Measurements from ENCODE around the gene PCLO.
"Not testable (repeated sequence)": the region's sequence is repeated elsewhere in the genome, so short reads cannot be mapped to it uniquely, and the experiment has no call there.

Gene PCLO

GRCh38 chr7:82965088-82966036, 197.3 kb downstream of the PCLO start:
- DNase-seq (ENCODE audit: low read depth, low spot score) = no peak

DNA sequence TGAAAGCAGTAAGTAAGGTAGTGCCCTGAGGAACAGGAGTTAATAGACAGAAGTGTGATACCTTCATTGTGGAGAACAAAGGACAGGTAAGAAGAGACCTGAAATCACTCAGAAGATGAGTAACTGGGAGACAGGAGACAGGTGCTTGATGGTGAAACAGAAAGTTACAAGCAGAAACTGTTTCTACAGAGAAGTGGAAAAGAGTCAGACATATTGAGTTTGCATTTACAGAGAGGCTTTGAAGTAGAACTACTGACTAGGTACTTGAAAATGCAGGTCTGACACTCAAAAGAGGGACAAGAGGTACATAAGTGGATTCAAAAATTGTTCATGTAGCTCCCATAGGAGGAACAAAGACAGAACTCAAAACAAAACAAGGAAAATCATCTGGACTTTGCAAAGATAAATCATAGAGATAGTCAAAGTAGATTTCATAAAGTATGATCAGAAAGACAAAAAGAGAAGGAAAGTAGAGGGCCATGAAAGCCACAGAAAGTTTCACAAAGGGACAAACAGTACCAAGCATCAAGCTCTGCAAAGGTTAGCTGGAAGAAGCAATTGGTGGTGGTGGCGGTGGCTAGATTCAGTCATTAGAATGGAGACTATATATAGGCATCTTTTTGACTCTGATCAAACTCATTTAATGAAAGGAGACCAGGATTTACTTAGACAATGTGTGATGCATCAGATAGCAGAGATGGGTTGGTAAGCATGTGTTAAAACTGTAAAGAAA, 198.4 kb downstream of the PCLO start:
- DNase-seq (ENCODE audit: low read depth, low spot score) = no peak

DNA sequence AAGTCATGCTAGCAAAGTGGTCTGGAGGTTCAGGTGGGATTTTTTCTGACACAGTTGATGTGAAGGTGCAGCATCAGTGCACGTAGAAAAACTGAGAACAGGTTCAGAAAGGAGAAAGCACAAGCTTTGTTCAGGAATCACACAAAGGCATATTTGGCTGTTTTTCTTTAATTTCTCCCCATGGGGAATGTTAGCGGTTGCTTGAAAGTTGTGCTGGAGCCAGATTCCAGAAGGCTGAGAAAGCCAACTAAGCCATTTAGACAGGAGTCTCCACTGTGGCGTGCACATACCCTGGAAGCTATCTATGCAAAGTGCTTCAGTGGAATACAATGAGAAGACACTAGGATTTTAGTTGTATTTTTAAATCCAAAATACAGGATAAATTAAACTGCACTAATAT, 201.4 kb downstream of the PCLO start:
- no peak for DNase-seq (ENCODE audit: low read depth, low spot score)

- DNase-seq (ENCODE audit: low read depth, low spot score) = no peak
These were observed 203.2 kb downstream of the PCLO start for GRCh38 chr7:82959528-82959927.

- no peak for DNase-seq (ENCODE audit: low read depth, low spot score)
These were observed 205.2 kb downstream of the PCLO start for GRCh38 chr7:82957521-82957920.

DNA sequence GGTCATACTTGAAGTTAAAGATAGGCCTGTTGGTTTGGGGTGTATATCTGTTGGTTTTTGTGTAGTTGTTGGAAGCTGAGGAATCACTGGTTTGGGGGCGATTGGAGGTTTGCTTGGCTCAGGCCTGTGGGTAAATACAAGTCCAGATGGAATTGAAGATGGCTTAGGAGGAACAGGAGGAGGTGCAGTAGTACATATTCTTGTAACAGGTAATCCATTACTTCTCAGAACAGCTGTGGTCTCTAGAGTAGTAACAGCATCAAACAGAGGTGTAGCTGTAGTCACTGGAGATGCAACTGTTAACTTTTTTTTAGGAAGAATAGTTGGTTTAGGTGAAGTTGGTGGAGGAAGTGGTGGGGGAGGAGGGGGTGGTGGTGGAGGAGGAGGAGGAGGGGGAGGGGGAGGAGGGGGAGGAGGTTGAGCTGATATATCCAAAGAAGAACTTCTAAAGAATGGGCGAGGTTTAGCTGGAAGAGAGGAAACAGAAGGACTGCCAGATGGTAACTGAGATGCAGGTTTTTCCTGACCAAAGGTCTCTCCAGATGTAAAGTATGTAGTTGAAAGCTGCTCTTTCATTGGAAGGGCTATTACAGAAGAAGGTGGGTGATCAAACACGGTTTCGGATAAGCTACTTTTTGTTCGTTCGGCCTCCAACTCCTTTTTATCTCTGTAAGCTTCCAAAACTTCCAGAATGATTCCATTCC, 209.2 kb downstream of the PCLO start:
- DNase-seq (ENCODE audit: low read depth, low spot score) = no peak

- no peak for DNase-seq (ENCODE audit: low read depth, low spot score)
These were observed 212.2 kb downstream of the PCLO start for GRCh38 chr7:82950436-82950835.

- DNase-seq (ENCODE audit: low read depth, low spot score) = no peak
These were observed 217.2 kb downstream of the PCLO start for GRCh38 chr7:82945480-82945879.

- no peak for DNase-seq (ENCODE audit: low read depth, low spot score)
These were observed 217.6 kb downstream of the PCLO start for GRCh38 chr7:82945056-82945455.

GRCh38 chr7:82932516-82932915, 230.2 kb downstream of the PCLO start:
- no peak for DNase-seq (ENCODE audit: low read depth, low spot score)

DNA sequence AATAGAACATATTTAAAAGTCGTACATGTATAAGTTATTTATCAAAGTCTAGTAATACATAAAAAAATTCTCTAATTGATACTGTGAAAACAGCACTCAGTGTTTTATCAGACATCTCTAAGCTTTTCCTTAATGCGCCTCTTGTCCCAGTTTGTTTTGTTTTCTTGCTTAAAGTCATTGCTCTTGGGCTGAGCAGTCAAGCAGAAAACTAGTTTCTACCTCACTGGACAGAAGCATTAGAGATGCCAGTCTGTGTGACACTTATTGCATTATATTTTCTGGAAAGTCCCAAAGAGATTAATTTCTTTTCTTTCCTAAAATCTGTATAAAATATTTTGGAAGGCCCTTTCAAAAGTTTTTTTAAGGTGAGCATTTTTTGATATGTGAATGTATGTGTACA, 236.2 kb downstream of the PCLO start:
- no peak for DNase-seq (ENCODE audit: low read depth, low spot score)

GRCh38 chr7:82925331-82925730, 237.4 kb downstream of the PCLO start:
- DNase-seq (ENCODE audit: low read depth, low spot score) = no peak

DNA sequence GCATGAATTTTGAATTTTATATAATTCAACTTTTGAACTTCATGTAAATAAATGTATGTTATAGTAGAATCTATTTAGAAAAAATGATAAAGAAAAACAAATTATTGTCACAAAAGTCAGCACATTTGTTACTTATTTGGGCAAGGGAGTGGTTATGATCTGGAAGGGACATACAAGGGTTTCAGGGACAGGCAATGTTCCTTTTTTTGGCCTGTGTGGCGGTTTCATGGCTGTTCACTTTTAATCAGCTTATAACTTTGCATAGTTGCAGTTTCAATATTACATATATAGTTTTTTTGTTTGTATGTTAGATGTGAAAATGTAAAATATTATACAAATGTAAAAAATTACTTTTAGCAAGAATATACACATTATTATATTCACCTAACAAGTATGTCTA, 256.2 kb downstream of the PCLO start:
- DNase-seq (ENCODE audit: low read depth, low spot score) = no peak

DNA sequence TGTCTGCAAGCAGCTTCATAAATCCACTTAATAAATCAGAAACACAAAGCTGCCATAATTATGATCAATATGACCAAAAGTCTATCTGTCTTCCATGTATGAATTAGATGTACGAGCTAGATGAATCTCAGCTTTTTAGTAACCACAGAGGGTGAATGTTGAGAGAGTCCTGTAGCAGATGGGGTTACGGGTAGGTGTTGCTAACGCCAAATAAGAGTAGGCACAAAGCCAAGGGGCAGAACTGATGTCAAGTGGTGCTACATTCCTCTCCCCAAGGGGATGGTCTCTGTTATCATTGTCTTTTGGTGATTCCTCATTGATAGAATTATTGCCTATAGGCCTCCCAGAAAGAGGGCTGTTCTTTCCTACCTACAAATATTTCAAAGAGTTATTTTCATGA, 257.8 kb downstream of the PCLO start:
- DNase-seq (ENCODE audit: low read depth, low spot score) = no peak

- not testable (repeated sequence) for DNase-seq (ENCODE audit: low read depth, low spot score)
These were observed 261.6 kb downstream of the PCLO start for GRCh38 chr7:82901098-82901497.

- no peak for DNase-seq (ENCODE audit: low read depth, low spot score)
These were observed 265.2 kb downstream of the PCLO start for GRCh38 chr7:82897500-82897899.

GRCh38 chr7:82894341-82894740, 268.3 kb downstream of the PCLO start:
- DNase-seq (ENCODE audit: low read depth, low spot score) = not testable (repeated sequence)

DNA sequence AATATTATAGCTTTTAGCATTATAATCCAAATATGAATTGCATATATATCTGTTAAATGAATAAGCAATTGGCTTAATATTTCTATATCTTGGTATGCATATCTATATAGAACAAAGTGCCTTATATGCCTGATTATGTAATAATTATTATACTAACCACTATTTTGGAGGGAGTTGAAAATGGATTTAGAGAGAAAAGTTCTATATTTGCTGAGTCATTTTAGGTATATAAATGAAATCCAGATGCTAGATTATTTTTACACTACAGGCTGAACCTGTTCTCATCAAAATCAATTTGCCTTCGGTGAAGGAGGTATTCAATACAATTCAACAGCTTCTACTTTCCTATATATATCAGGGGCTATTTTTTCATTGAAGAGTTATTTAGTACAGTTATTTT, 276.4 kb downstream of the PCLO start:
- no peak for DNase-seq (ENCODE audit: low read depth, low spot score)

- DNase-seq (ENCODE audit: low read depth, low spot score) = no peak
These were observed 296.8 kb downstream of the PCLO start for GRCh38 chr7:82865856-82866255.

- no peak for DNase-seq (ENCODE audit: low read depth, low spot score)
These were observed 303.4 kb downstream of the PCLO start for GRCh38 chr7:82859106-82859850.

DNA sequence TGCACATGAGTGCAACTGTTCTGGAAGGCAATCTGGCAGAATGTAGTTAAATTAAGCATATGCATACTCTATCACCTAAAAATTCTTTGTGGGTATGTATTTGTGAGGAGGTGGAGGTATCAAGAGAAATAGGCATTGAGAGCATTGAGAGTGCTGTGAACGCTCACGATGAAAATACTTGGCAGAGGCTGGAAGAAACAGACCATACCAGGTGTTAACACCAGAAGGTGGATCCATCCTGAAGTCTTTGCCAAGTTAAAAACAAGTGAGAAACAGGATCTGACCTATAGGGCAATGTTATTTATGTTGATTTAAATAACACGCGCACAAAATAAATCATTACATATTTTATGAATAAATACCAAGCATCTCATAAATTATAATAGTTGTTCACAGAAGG, 311.6 kb downstream of the PCLO start:
- DNase-seq (ENCODE audit: low read depth, low spot score) = no peak

- no peak for DNase-seq (ENCODE audit: low read depth, low spot score)
These were observed 320.9 kb downstream of the PCLO start for GRCh38 chr7:82841828-82842227.
